HG03280 (cell line): ENCODE measurements around the gene RNF151.
"Not testable (repeated sequence)": the region's sequence is repeated elsewhere in the genome, so short reads cannot be mapped to it uniquely, and the experiment has no call there.

Experiments used
- ATAC-seq: cut with Tn5 transposase; IDR thresholded peaks from one replicate; pipeline ENCODE4 v1.9.1; 2021; ENCODE audit warnings: mild to moderate bottlenecking, moderate library complexity; ENCODE audit not compliant: unreplicated experiment

RNF151 gene

GRCh38 chr16:2004795-2005517 is 38.3 kb downstream of the RNF151 start:
- ATAC-seq = no peak

GRCh38 chr16:2005646-2006045 is 39.0 kb downstream of the RNF151 start:
- ATAC-seq = no peak

- ATAC-seq = no peak
These were observed 39.7 kb downstream of the RNF151 start for GRCh38 chr16:2006317-2006716.

GRCh38 chr16:2007081-2007836 is 40.6 kb downstream of the RNF151 start:
- ATAC-seq = no peak

- no peak for ATAC-seq
These were observed 41.4 kb downstream of the RNF151 start for GRCh38 chr16:2008009-2008526.

GRCh38 chr16:2008631-2009163 is 42.0 kb downstream of the RNF151 start:
- ATAC-seq = peak; percentile 7

GRCh38 chr16:2009164-2009711 is 42.6 kb downstream of the RNF151 start:
- ATAC-seq = peak; percentile 36

- ATAC-seq = peak; percentile 83
These were observed 43.3 kb downstream of the RNF151 start, which contains the start of gene ZNF598 for GRCh38 chr16:2009791-2010510. Gene ZNF598 (minus strand): TSS chr16:2009821.

GRCh38 chr16:2011726-2012125 is 45.1 kb downstream of the RNF151 start:
- not testable (repeated sequence) for ATAC-seq

GRCh38 chr16:2013527-2013926 is 46.9 kb downstream of the RNF151 start:
- ATAC-seq = no peak

GRCh38 chr16:2015117-2015946 is 48.7 kb downstream of the RNF151 start:
- ATAC-seq = no peak

GRCh38 chr16:2015947-2016208 is 49.2 kb downstream of the RNF151 start:
- ATAC-seq = no peak

GRCh38 chr16:2016407-2016922 is 49.8 kb downstream of the RNF151 start:
- ATAC-seq = no peak
